ENCODE data around the gene SPATA17.

DNA sequence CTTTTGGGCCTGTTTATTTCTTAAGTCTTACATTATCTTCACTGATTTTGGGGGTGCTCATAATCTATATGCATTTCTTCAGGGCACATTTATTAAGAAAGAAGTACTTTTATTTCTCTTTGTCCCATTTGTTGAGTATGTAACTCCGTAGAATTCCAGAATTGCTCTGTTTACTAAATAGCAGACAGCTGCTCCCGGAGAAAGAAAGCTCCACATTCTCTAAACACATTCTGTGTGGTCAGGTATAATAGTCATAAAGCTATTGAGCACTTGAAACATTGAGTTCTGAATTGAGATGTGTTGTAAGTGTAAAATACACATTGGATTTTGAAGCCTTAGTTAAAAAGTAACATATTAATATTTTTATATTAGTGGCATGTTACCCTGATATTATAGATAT lies 206.5 kb downstream of the SPATA17 start:
- TF ChIP-seq, protein P1, sequence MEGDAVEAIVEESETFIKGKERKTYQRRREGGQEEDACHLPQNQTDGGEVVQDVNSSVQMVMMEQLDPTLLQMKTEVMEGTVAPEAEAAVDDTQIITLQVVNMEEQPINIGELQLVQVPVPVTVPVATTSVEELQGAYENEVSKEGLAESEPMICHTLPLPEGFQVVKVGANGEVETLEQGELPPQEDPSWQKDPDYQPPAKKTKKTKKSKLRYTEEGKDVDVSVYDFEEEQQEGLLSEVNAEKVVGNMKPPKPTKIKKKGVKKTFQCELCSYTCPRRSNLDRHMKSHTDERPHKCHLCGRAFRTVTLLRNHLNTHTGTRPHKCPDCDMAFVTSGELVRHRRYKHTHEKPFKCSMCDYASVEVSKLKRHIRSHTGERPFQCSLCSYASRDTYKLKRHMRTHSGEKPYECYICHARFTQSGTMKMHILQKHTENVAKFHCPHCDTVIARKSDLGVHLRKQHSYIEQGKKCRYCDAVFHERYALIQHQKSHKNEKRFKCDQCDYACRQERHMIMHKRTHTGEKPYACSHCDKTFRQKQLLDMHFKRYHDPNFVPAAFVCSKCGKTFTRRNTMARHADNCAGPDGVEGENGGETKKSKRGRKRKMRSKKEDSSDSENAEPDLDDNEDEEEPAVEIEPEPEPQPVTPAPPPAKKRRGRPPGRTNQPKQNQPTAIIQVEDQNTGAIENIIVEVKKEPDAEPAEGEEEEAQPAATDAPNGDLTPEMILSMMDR (IDR thresholded peaks at IDR 0.05): no peak
- TF ChIP-seq POLR2A (IDR thresholded peaks at IDR 0.05) (no peak), POLR2AphosphoS5 (IDR thresholded peaks at IDR 0.05) (no peak)

All from prostate gland (tissue), 2 donors.